ENCODE measurements around the gene ASCC3.

DNA sequence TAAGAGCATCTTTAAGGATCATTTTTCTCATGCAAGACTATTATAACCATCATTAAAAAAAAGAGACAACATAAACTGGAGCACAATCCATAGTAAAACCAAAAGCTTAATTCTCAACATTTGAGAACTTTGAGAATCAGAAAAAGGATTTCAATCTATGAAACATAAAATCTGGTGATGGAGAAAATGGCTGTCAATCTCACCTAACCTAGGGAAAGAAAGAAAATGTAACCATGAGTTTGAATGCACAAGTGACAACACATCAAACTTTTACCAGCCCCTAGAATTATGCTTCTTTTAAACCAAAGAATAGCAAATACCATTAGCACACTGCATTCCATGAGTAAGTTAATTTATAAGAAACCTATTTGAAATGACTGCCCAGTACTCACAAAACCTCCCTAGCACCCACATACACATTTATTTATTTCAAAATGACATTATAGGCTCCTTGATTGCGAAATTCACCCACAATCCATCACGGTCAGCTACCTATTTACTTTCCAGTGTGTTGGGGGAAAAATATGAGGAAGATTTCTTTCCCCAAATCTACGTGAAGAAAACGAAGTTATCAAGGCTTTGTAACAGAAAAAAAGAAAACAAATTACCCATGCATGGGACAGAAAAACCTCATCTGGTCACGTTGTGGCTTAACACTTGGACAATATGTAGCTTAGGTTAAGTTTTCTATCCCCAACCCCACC lies 828 bp downstream of the ASCC3 start:
- no peak for TF ChIP-seq CTCF (IDR thresholded peaks at IDR 0.05)
- TF ChIP-seq ZFX (IDR thresholded peaks at IDR 0.05; ENCODE audit: borderline replicate concordance): no peak

Measured in 22Rv1 (cell line).